RPMI8226 (cell line): Measurements from ENCODE around the gene SCD5.

ENCODE experiments used
- DNase-seq: peaks from one replicate; pipeline ENCODE4 v3.0.0-alpha.2; 2015

The SCD5 gene

GRCh38 chr4:82792912-82793649, 5.5 kb downstream of the SCD5 start:
- no peak for DNase-seq

- no peak for DNase-seq
These were observed 7.4 kb downstream of the SCD5 start for GRCh38 chr4:82791179-82791578.

GRCh38 chr4:82790060-82790660, 8.4 kb downstream of the SCD5 start:
- no peak for DNase-seq

GRCh38 chr4:82789025-82789776, 9.4 kb downstream of the SCD5 start:
- no peak for DNase-seq

GRCh38 chr4:82787342-82787741, 11.3 kb downstream of the SCD5 start:
- DNase-seq = no peak

GRCh38 chr4:82786828-82787227, 11.8 kb downstream of the SCD5 start:
- no peak for DNase-seq

GRCh38 chr4:82785611-82786400, 12.8 kb downstream of the SCD5 start:
- no peak for DNase-seq

GRCh38 chr4:82784681-82785610, 13.7 kb downstream of the SCD5 start:
- DNase-seq = peak; percentile 55

GRCh38 chr4:82782626-82783345, 15.8 kb downstream of the SCD5 start:
- DNase-seq = no peak

GRCh38 chr4:82780752-82781231, 17.8 kb downstream of the SCD5 start:
- DNase-seq = peak; percentile 95

- DNase-seq = no peak
These were observed 18.3 kb downstream of the SCD5 start for GRCh38 chr4:82780170-82780751.

- DNase-seq = no peak
These were observed 19.6 kb downstream of the SCD5 start for GRCh38 chr4:82779032-82779431.

GRCh38 chr4:82777857-82778525, 20.6 kb downstream of the SCD5 start:
- no peak for DNase-seq

GRCh38 chr4:82776925-82777542, 21.6 kb downstream of the SCD5 start:
- no peak for DNase-seq

GRCh38 chr4:82775243-82775642, 23.4 kb downstream of the SCD5 start:
- DNase-seq = no peak

GRCh38 chr4:82774711-82775171, 23.9 kb downstream of the SCD5 start:
- DNase-seq = no peak

- no peak for DNase-seq
These were observed 25.5 kb downstream of the SCD5 start for GRCh38 chr4:82773057-82773456.

- no peak for DNase-seq
These were observed 28.0 kb downstream of the SCD5 start for GRCh38 chr4:82770607-82771006.

- DNase-seq = no peak
These were observed 33.5 kb downstream of the SCD5 start for GRCh38 chr4:82765134-82765533.

GRCh38 chr4:82761229-82761628, 37.4 kb downstream of the SCD5 start:
- no peak for DNase-seq
